ENCODE data around the gene CGNL1. TPM values are rescaled to one million over a fixed set of nuclear protein-coding genes. Genes with fewer than 3 reads are reported as not detected.

Gene CGNL1
- total RNA-seq, 1 experiment from 2014 or later, result 0.31 TPM

- DNase-seq, result peak in 1 of 2 experiments; percentile 70
- Histone ChIP-seq H4K20me1 (ENCODE audit: insufficient read depth) (no peaks in the 10 kb centered on the region), H3K27ac (no peak overlapping the region), H3K27me3 (ENCODE audit: insufficient read depth, low read depth) (no peaks in the 10 kb centered on the region), H3K4me2 (no peak overlapping the region), H3K36me3 (ENCODE audit: low read depth) (no peaks in the 10 kb centered on the region), H3K79me2 (ENCODE audit: low read depth) (no peaks in the 10 kb centered on the region), H3K4me1 (replicated peaks; ENCODE audit: insufficient read depth) (no peaks in the 10 kb centered on the region), H3K9me3 (ENCODE audit: insufficient read depth, low read depth) (no peaks in the 10 kb centered on the region), H3K9me2 (ENCODE audit: insufficient read depth) (no peaks in the 10 kb centered on the region), H3F3A (ENCODE audit: insufficient read depth, low read depth) (no peaks in the 10 kb centered on the region), H2AFZ (no peak overlapping the region), H3K4me3 (no peak overlapping the region)
- no TSS peak for BruUV-seq (replicated peaks)
- ChIA-PET CTCF (interaction anchor here (0.7 to 1.7 kb wide), 8 partner anchors 9 to 1045 kb away, joined by 4 to 13 read pairs (median 6); no protein-coding TSS in a partner anchor), POLR2A (ENCODE audit: unreplicated experiment) (interaction anchor here (0.5 kb wide), 1 partner anchor 375 kb away, joined by 7 read pairs; no protein-coding TSS in a partner anchor)
- intact Hi-C loops (cut with micrococcal nuclease; ENCODE audit: unreplicated experiment), result loop anchor here (5.0 kb wide), 2 partner anchors 200 to 1045 kb away; no protein-coding TSS in a partner anchor
- TF ChIP-seq EZH2 (IDR thresholded peaks at IDR 0.05; ENCODE audit: low read depth) (no peak), CTCF (conservative IDR thresholded peaks at IDR 0.05) (peak; percentile 81)
Observed at GRCh38 chr15:57541805-57542504, 165.7 kb downstream of the CGNL1 start.

- H3K4me1 ChIP-seq (replicated peaks; ENCODE audit: insufficient read depth), result no peaks in the 10 kb centered on the region
- no peak for DNase-seq
- no peak overlapping the region for H3K27ac ChIP-seq
- H3K4me2 ChIP-seq, result no peak overlapping the region
- H4K20me1 ChIP-seq (ENCODE audit: insufficient read depth), result no peaks in the 10 kb centered on the region
- H3F3A ChIP-seq (ENCODE audit: insufficient read depth, low read depth), result no peaks in the 10 kb centered on the region
- no peaks in the 10 kb centered on the region for H3K9me3 ChIP-seq (ENCODE audit: insufficient read depth, low read depth)
- CTCF ChIA-PET, result interaction anchor here (0.6 to 1.7 kb wide), 10 partner anchors 8 to 1046 kb away, joined by 3 to 13 read pairs (median 6); no protein-coding TSS in a partner anchor
- POLR2A ChIA-PET (ENCODE audit: unreplicated experiment), result no interaction called here
- H3K36me3 ChIP-seq (ENCODE audit: low read depth), result no peaks in the 10 kb centered on the region
- TF ChIP-seq EZH2 (IDR thresholded peaks at IDR 0.05; ENCODE audit: low read depth) (no peak), CTCF (conservative IDR thresholded peaks at IDR 0.05) (peak; percentile 38)
- BruUV-seq (replicated peaks), result no TSS peak
- H3K27me3 ChIP-seq (ENCODE audit: insufficient read depth, low read depth), result no peaks in the 10 kb centered on the region
- no peak overlapping the region for H3K4me3 ChIP-seq
- no peaks in the 10 kb centered on the region for H3K79me2 ChIP-seq (ENCODE audit: low read depth)
- H3K9me2 ChIP-seq (ENCODE audit: insufficient read depth), result no peaks in the 10 kb centered on the region
- H2AFZ ChIP-seq, result no peak overlapping the region
- intact Hi-C loops (cut with micrococcal nuclease; ENCODE audit: unreplicated experiment), result loop anchor here (5.0 kb wide), 2 partner anchors 200 to 1045 kb away; no protein-coding TSS in a partner anchor
Observed at GRCh38 chr15:57542505-57542817, 166.2 kb downstream of the CGNL1 start.

- BruUV-seq (replicated peaks), result no TSS peak
- no peak for TF ChIP-seq EZH2 (IDR thresholded peaks at IDR 0.05; ENCODE audit: low read depth)
- TF ChIP-seq CTCF (conservative IDR thresholded peaks at IDR 0.05), result no peak
- no peaks in the 10 kb centered on the region for H3K4me1 ChIP-seq (replicated peaks; ENCODE audit: insufficient read depth)
- H3K27ac ChIP-seq, result no peak overlapping the region
- no peaks in the 10 kb centered on the region for H3K9me2 ChIP-seq (ENCODE audit: insufficient read depth)
- POLR2A ChIA-PET (ENCODE audit: unreplicated experiment), result no interaction called here
- CTCF ChIA-PET, result interaction anchor here (0.5 kb wide), 1 partner anchor 621 kb away, joined by 24 read pairs; no protein-coding TSS in a partner anchor
- H2AFZ ChIP-seq, result no peak overlapping the region
- no peaks in the 10 kb centered on the region for H3K27me3 ChIP-seq (ENCODE audit: insufficient read depth, low read depth)
- H3K4me3 ChIP-seq, result no peak overlapping the region
- no peaks in the 10 kb centered on the region for H3F3A ChIP-seq (ENCODE audit: insufficient read depth, low read depth)
- no peaks in the 10 kb centered on the region for H3K79me2 ChIP-seq (ENCODE audit: low read depth)
- H3K9me3 ChIP-seq (ENCODE audit: insufficient read depth, low read depth), result no peaks in the 10 kb centered on the region
- no peak for DNase-seq
- no peaks in the 10 kb centered on the region for H3K36me3 ChIP-seq (ENCODE audit: low read depth)
- intact Hi-C loops (cut with micrococcal nuclease; ENCODE audit: unreplicated experiment), result loop anchor here (5.0 kb wide), 2 partner anchors 203 to 1048 kb away; no protein-coding TSS in a partner anchor
- no peaks in the 10 kb centered on the region for H4K20me1 ChIP-seq (ENCODE audit: insufficient read depth)
- no peak overlapping the region for H3K4me2 ChIP-seq
Observed at GRCh38 chr15:57544848-57545480, 168.7 kb downstream of the CGNL1 start.
